ENCODE results near the gene CCNE1.

Gene CCNE1

DNA sequence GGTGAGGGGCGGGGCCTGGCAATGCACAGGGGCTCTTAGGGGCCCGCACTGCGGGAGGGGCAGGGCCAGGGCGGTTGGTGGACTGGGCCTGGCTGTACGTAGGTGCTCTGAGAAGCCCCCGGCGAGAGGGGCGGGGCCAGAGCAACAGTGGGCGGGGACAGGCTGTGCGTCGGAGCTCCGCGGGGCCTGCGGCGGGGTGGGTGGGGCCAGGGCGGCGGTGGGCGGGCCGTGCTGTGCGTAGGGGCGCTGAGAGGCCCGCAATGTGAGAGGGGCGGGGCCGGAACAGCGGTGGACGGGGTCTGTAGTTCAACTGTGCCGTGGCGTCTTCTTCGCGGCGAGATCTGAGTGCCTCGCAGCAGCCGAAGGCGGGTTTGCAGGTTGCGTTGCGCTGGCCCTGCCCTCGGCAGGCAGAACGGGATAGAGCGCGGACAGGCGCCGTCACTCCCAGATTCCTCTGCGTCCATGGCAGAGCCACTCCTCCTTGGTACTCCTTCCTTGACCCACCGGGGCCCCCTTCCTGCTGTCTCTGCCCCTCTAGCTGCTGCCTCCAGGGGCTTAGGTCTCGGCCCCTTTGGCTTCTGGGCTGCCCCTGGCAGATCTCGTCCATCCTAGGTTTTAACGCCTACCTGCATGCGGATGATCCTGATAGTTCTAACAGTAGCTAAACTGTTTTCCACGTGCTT lies 33.2 kb downstream of the CCNE1 start (continued):
- TF ChIP-seq ZNF558 (tag by site-specific recombination; IDR thresholded peaks at IDR 0.05) (no peak; the same call in 1 of the 2 replicates), ZNF521 (tag by site-specific recombination; IDR thresholded peaks at IDR 0.05) (no peak), ZNF184 (tag by site-specific recombination; IDR thresholded peaks at IDR 0.05) (no peak), ZNF221 (tag by site-specific recombination; IDR thresholded peaks at IDR 0.05; ENCODE audit: borderline replicate concordance) (no peak; the same call in 1 of the 2 replicates), ZNF121 (tag by site-specific recombination; IDR thresholded peaks at IDR 0.05) (no peak), ZNF350 (tag by site-specific recombination; IDR thresholded peaks at IDR 0.05) (no peak), ZNF791 (tag by site-specific recombination; IDR thresholded peaks at IDR 0.05) (no peak), ZNF433 (tag by site-specific recombination; IDR thresholded peaks at IDR 0.05; ENCODE audit: low read depth) (no peak), ZNF16 (tag by site-specific recombination; IDR thresholded peaks at IDR 0.05; ENCODE audit: low read depth) (no peak), ZNF155 (tag by site-specific recombination; IDR thresholded peaks at IDR 0.05) (no peak), ZNF169 (tag by site-specific recombination; IDR thresholded peaks at IDR 0.05) (no peak), ZNF514 (tag by site-specific recombination; IDR thresholded peaks at IDR 0.05) (no peak), SP7 (tag by site-specific recombination; IDR thresholded peaks at IDR 0.05) (peak; percentile 87), ZNF76 (tag by site-specific recombination; IDR thresholded peaks at IDR 0.05; ENCODE audit: borderline replicate concordance, low read depth) (peak; percentile 75), BCL11B (tag by site-specific recombination; IDR thresholded peaks at IDR 0.05; ENCODE audit: low read depth) (no peak), MEIS1 (CRISPR knock-in tag; IDR thresholded peaks at IDR 0.05; ENCODE audit: borderline replicate concordance) (no peak), ZNF561 (tag by site-specific recombination; IDR thresholded peaks at IDR 0.05; ENCODE audit: borderline replicate concordance) (no peak; the same call in 1 of the 2 replicates), ZNF830 (tag by site-specific recombination; IDR thresholded peaks at IDR 0.05; ENCODE audit: low read depth) (no peak), ZNF133 (tag by site-specific recombination; IDR thresholded peaks at IDR 0.05) (no peak), ZXDB (tag by site-specific recombination; IDR thresholded peaks at IDR 0.05) (peak; percentile 96), KLF9 (tag by site-specific recombination; IDR thresholded peaks at IDR 0.05; ENCODE audit: low read depth) (peak; percentile 99), MZF1 (tag by site-specific recombination; IDR thresholded peaks at IDR 0.05; ENCODE audit: borderline replicate concordance) (no peak), ZNF571 (tag by site-specific recombination; IDR thresholded peaks at IDR 0.05) (no peak), ZEB2 (tag by site-specific recombination; IDR thresholded peaks at IDR 0.05) (peak; percentile 89), RBAK (tag by site-specific recombination; IDR thresholded peaks at IDR 0.05) (no peak; the same call in 1 of the 2 replicates), ZNF404 (tag by site-specific recombination; IDR thresholded peaks at IDR 0.05) (no peak), KLF16 (tag by site-specific recombination; IDR thresholded peaks at IDR 0.05) (peak; percentile 93), ZNF391 (tag by site-specific recombination; IDR thresholded peaks at IDR 0.05; ENCODE audit: borderline replicate concordance, low read depth) (no peak), ZNF146 (tag by site-specific recombination; IDR thresholded peaks at IDR 0.05) (no peak; the same call in 1 of the 2 replicates), ZNF354C (tag by site-specific recombination; IDR thresholded peaks at IDR 0.05; ENCODE audit: borderline replicate concordance, low read depth) (no peak), ZNF707 (tag by site-specific recombination; IDR thresholded peaks at IDR 0.05) (no peak)
- TF ChIP-seq, protein P1, sequence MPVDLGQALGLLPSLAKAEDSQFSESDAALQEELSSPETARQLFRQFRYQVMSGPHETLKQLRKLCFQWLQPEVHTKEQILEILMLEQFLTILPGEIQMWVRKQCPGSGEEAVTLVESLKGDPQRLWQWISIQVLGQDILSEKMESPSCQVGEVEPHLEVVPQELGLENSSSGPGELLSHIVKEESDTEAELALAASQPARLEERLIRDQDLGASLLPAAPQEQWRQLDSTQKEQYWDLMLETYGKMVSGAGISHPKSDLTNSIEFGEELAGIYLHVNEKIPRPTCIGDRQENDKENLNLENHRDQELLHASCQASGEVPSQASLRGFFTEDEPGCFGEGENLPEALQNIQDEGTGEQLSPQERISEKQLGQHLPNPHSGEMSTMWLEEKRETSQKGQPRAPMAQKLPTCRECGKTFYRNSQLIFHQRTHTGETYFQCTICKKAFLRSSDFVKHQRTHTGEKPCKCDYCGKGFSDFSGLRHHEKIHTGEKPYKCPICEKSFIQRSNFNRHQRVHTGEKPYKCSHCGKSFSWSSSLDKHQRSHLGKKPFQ (tag by site-specific recombination; IDR thresholded peaks at IDR 0.05): no peak
- TF ChIP-seq, protein P2, sequence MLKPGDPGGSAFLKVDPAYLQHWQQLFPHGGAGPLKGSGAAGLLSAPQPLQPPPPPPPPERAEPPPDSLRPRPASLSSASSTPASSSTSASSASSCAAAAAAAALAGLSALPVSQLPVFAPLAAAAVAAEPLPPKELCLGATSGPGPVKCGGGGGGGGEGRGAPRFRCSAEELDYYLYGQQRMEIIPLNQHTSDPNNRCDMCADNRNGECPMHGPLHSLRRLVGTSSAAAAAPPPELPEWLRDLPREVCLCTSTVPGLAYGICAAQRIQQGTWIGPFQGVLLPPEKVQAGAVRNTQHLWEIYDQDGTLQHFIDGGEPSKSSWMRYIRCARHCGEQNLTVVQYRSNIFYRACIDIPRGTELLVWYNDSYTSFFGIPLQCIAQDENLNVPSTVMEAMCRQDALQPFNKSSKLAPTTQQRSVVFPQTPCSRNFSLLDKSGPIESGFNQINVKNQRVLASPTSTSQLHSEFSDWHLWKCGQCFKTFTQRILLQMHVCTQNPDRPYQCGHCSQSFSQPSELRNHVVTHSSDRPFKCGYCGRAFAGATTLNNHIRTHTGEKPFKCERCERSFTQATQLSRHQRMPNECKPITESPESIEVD (tag by site-specific recombination; IDR thresholded peaks at IDR 0.05): no peak
- TF ChIP-seq, protein P3, sequence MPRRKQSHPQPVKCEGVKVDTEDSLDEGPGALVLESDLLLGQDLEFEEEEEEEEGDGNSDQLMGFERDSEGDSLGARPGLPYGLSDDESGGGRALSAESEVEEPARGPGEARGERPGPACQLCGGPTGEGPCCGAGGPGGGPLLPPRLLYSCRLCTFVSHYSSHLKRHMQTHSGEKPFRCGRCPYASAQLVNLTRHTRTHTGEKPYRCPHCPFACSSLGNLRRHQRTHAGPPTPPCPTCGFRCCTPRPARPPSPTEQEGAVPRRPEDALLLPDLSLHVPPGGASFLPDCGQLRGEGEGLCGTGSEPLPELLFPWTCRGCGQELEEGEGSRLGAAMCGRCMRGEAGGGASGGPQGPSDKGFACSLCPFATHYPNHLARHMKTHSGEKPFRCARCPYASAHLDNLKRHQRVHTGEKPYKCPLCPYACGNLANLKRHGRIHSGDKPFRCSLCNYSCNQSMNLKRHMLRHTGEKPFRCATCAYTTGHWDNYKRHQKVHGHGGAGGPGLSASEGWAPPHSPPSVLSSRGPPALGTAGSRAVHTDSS (tag by site-specific recombination; IDR thresholded peaks at IDR 0.05): no peak
- TF ChIP-seq, protein P4, sequence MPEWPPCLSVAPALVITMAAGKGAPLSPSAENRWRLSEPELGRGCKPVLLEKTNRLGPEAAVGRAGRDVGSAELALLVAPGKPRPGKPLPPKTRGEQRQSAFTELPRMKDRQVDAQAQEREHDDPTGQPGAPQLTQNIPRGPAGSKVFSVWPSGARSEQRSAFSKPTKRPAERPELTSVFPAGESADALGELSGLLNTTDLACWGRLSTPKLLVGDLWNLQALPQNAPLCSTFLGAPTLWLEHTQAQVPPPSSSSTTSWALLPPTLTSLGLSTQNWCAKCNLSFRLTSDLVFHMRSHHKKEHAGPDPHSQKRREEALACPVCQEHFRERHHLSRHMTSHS (tag by site-specific recombination; IDR thresholded peaks at IDR 0.05): no peak
- TF ChIP-seq, protein P5, sequence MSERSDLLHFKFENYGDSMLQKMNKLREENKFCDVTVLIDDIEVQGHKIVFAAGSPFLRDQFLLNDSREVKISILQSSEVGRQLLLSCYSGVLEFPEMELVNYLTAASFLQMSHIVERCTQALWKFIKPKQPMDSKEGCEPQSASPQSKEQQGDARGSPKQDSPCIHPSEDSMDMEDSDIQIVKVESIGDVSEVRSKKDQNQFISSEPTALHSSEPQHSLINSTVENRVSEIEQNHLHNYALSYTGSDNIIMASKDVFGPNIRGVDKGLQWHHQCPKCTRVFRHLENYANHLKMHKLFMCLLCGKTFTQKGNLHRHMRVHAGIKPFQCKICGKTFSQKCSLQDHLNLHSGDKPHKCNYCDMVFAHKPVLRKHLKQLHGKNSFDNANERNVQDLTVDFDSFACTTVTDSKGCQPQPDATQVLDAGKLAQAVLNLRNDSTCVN (tag by site-specific recombination; optimal IDR thresholded peaks at IDR 0.05): peak; percentile 65

Data from HEK293 (cell line).